Mucosa of stomach (tissue), 1 donor: ENCODE measurements around the gene RNF152.

Experiments used
- H3K27me3 ChIP-seq: one replicate; pipeline ENCODE4 v1.7.0; 2013; ENCODE audit warnings: mild to moderate bottlenecking, low read length; ENCODE audit not compliant: control insufficient read depth, insufficient read depth
- H3K36me3 ChIP-seq: one replicate; pipeline ENCODE4 v1.7.0; 2013; ENCODE audit warnings: low read length; ENCODE audit not compliant: control insufficient read depth, insufficient read depth
- H3K4me1 ChIP-seq: one replicate; pipeline ENCODE4 v1.7.0; 2013; ENCODE audit warnings: mild to moderate bottlenecking, low read length; ENCODE audit not compliant: control insufficient read depth, insufficient read depth
- H3K4me3 ChIP-seq: one replicate; pipeline ENCODE4 v1.7.0; 2013; ENCODE audit warnings: low read length
- H3K9ac ChIP-seq: one replicate; pipeline ENCODE4 v1.7.0; 2013; ENCODE audit warnings: mild to moderate bottlenecking, low read length, moderate library complexity
- H3K9me3 ChIP-seq: one replicate; pipeline ENCODE4 v1.7.0; 2013; ENCODE audit warnings: mild to moderate bottlenecking, low read length, moderate library complexity; ENCODE audit not compliant: control insufficient read depth
- donor health status: Pancreatic carcinoma.

The RNF152 gene

GRCh38 chr18:61825386-61825785 is 67.4 kb downstream of the RNF152 start:
- H3K27me3 ChIP-seq: peaks cover 4% of the 10 kb centered on the region
- no peak overlapping the region for H3K9ac ChIP-seq
- H3K9me3 ChIP-seq: no peaks in the 10 kb centered on the region
- H3K4me1 ChIP-seq: no peaks in the 10 kb centered on the region
- no peaks in the 10 kb centered on the region for H3K36me3 ChIP-seq
- H3K4me3 ChIP-seq: no peak overlapping the region

- Histone ChIP-seq H3K9ac (no peak overlapping the region), H3K36me3 (no peaks in the 10 kb centered on the region), H3K9me3 (no peaks in the 10 kb centered on the region), H3K4me1 (no peaks in the 10 kb centered on the region), H3K4me3 (no peak overlapping the region), H3K27me3 (peaks cover 4% of the 10 kb centered on the region)
Observed at GRCh38 chr18:61824733-61825363, 68.0 kb downstream of the RNF152 start.

- Histone ChIP-seq H3K36me3 (no peaks in the 10 kb centered on the region), H3K4me3 (no peak overlapping the region), H3K9ac (no peak overlapping the region), H3K4me1 (no peaks in the 10 kb centered on the region), H3K27me3 (peaks cover 4% of the 10 kb centered on the region), H3K9me3 (no peaks in the 10 kb centered on the region)
Observed at GRCh38 chr18:61823595-61823994, 69.2 kb downstream of the RNF152 start.

- Histone ChIP-seq H3K4me1 (no peaks in the 10 kb centered on the region), H3K27me3 (peaks cover 4% of the 10 kb centered on the region), H3K9ac (no peak overlapping the region), H3K36me3 (no peaks in the 10 kb centered on the region), H3K9me3 (no peaks in the 10 kb centered on the region), H3K4me3 (no peak overlapping the region)
Observed at GRCh38 chr18:61822879-61823278, 69.9 kb downstream of the RNF152 start.

- no peak overlapping the region for H3K4me3 ChIP-seq
- no peaks in the 10 kb centered on the region for H3K9me3 ChIP-seq
- no peaks in the 10 kb centered on the region for H3K36me3 ChIP-seq
- peaks cover 4% of the 10 kb centered on the region for H3K27me3 ChIP-seq
- H3K4me1 ChIP-seq: no peaks in the 10 kb centered on the region
- no peak overlapping the region for H3K9ac ChIP-seq
Observed at GRCh38 chr18:61821748-61822147, 71.1 kb downstream of the RNF152 start.

- peaks cover 4% of the 10 kb centered on the region for H3K27me3 ChIP-seq
- no peaks in the 10 kb centered on the region for H3K9me3 ChIP-seq
- no peaks in the 10 kb centered on the region for H3K36me3 ChIP-seq
- H3K9ac ChIP-seq: no peak overlapping the region
- no peaks in the 10 kb centered on the region for H3K4me1 ChIP-seq
- no peak overlapping the region for H3K4me3 ChIP-seq
Observed at GRCh38 chr18:61820882-61821281, 71.9 kb downstream of the RNF152 start.

GRCh38 chr18:61817086-61817485 is 75.7 kb downstream of the RNF152 start:
- Histone ChIP-seq H3K9ac (no peak overlapping the region), H3K36me3 (no peaks in the 10 kb centered on the region), H3K4me1 (no peaks in the 10 kb centered on the region), H3K27me3 (no peaks in the 10 kb centered on the region), H3K9me3 (no peaks in the 10 kb centered on the region), H3K4me3 (no peak overlapping the region)

- Histone ChIP-seq H3K4me3 (no peak overlapping the region), H3K9ac (no peak overlapping the region), H3K27me3 (no peaks in the 10 kb centered on the region), H3K36me3 (no peaks in the 10 kb centered on the region), H3K4me1 (no peaks in the 10 kb centered on the region), H3K9me3 (no peaks in the 10 kb centered on the region)
Observed at GRCh38 chr18:61815885-61816470, 76.8 kb downstream of the RNF152 start.

GRCh38 chr18:61808286-61808685 is 84.5 kb downstream of the RNF152 start:
- no peak overlapping the region for H3K4me3 ChIP-seq
- no peaks in the 10 kb centered on the region for H3K9me3 ChIP-seq
- H3K27me3 ChIP-seq: no peaks in the 10 kb centered on the region
- no peak overlapping the region for H3K9ac ChIP-seq
- no peaks in the 10 kb centered on the region for H3K36me3 ChIP-seq
- no peaks in the 10 kb centered on the region for H3K4me1 ChIP-seq

GRCh38 chr18:61803393-61803792 is 89.4 kb downstream of the RNF152 start:
- Histone ChIP-seq H3K4me1 (no peaks in the 10 kb centered on the region), H3K36me3 (no peaks in the 10 kb centered on the region), H3K9ac (no peak overlapping the region), H3K9me3 (no peaks in the 10 kb centered on the region), H3K27me3 (no peaks in the 10 kb centered on the region), H3K4me3 (no peak overlapping the region)

- Histone ChIP-seq H3K4me1 (no peaks in the 10 kb centered on the region), H3K27me3 (no peaks in the 10 kb centered on the region), H3K9ac (no peak overlapping the region), H3K4me3 (no peak overlapping the region), H3K9me3 (no peaks in the 10 kb centered on the region), H3K36me3 (no peaks in the 10 kb centered on the region)
Observed at GRCh38 chr18:61797696-61798590, 94.9 kb downstream of the RNF152 start.

- Histone ChIP-seq H3K9me3 (no peaks in the 10 kb centered on the region), H3K36me3 (no peaks in the 10 kb centered on the region), H3K27me3 (no peaks in the 10 kb centered on the region), H3K4me1 (no peaks in the 10 kb centered on the region), H3K4me3 (no peak overlapping the region), H3K9ac (no peak overlapping the region)
Observed at GRCh38 chr18:61791031-61791430, 101.8 kb downstream of the RNF152 start.
